Trophoblast cell (in vitro differentiated cells and primary cell): ENCODE results near the gene CD6.

ENCODE experiments used
- DNase-seq, 2 donors: peaks; one replicate each; pipeline ENCODE4 v3.0.0-alpha.2; 2016
- H2AFZ ChIP-seq: 2 replicates; pipeline ENCODE4 v1.6.1; 2013; ENCODE audit warnings: low read length, moderate library complexity, mild to moderate bottlenecking; ENCODE audit not compliant: insufficient read depth, poor library complexity
- H2AK5ac ChIP-seq: 2 replicates; pipeline ENCODE4 v1.6.1; 2013; ENCODE audit warnings: mild to moderate bottlenecking, low read length
- H2BK120ac ChIP-seq: 2 replicates; pipeline ENCODE4 v1.6.1; 2013; ENCODE audit warnings: low read length, mild to moderate bottlenecking, moderate library complexity; ENCODE audit not compliant: insufficient read depth, poor library complexity
- H2BK12ac ChIP-seq: 2 replicates; pipeline ENCODE4 v1.6.1; 2013; ENCODE audit warnings: mild to moderate bottlenecking, low read length, moderate library complexity
- H2BK5ac ChIP-seq: 2 replicates; pipeline ENCODE4 v1.6.1; 2013; ENCODE audit warnings: low read length, low read depth, moderate library complexity, mild to moderate bottlenecking; ENCODE audit not compliant: poor library complexity
- H3K14ac ChIP-seq: 2 replicates; pipeline ENCODE4 v1.6.1; 2013; ENCODE audit warnings: mild to moderate bottlenecking, low read length
- H3K18ac ChIP-seq: 2 replicates; pipeline ENCODE4 v1.6.1; 2013; ENCODE audit warnings: mild to moderate bottlenecking, low read length
- H3K23ac ChIP-seq: 2 replicates; pipeline ENCODE4 v1.6.1; 2013; ENCODE audit warnings: low read length
- H3K27ac ChIP-seq: 2 replicates; pipeline ENCODE4 v1.5.1; 2013; ENCODE audit warnings: low read depth, mild to moderate bottlenecking, inconsistent platforms, low read length, moderate library complexity
- H3K27me3 ChIP-seq: 2 replicates; pipeline ENCODE4 v1.6.1; 2013; ENCODE audit warnings: inconsistent platforms, mild to moderate bottlenecking, low read length, moderate library complexity; ENCODE audit not compliant: insufficient read depth
- H3K36me3 ChIP-seq, 2 experiments: 1 replicate in 1 of 2; 2 replicates in 1 of 2; pipeline ENCODE4 v1.6.1; 2013; ENCODE audit warnings: low read length in 2 of 2, mild to moderate bottlenecking in 2 of 2, moderate library complexity in 1 of 2; ENCODE audit not compliant: insufficient read depth in 2 of 2, control insufficient read depth in 1 of 2
- H3K4ac ChIP-seq: 2 replicates; pipeline ENCODE4 v1.6.1; 2013; ENCODE audit warnings: low read depth, mild to moderate bottlenecking, low read length, moderate library complexity
- H3K4me1 ChIP-seq, 2 experiments: 1 replicate in 1 of 2; 2 replicates in 1 of 2; pipeline ENCODE4 v1.6.1; 2013; ENCODE audit warnings: low read length in 2 of 2, mild to moderate bottlenecking in 2 of 2, moderate library complexity in 1 of 2; ENCODE audit not compliant: insufficient read depth in 2 of 2, control insufficient read depth in 1 of 2
- H3K4me2 ChIP-seq: 2 replicates; pipeline ENCODE4 v1.6.1; 2013; ENCODE audit warnings: inconsistent platforms, mild to moderate bottlenecking, low read length, moderate library complexity
- H3K4me3 ChIP-seq: 2 replicates; pipeline ENCODE4 v1.5.1; 2013; ENCODE audit warnings: mild to moderate bottlenecking, low read depth, low read length, inconsistent platforms
- H3K79me1 ChIP-seq: one replicate; pipeline ENCODE4 v1.6.1; 2013; ENCODE audit warnings: low read length
- H3K79me2 ChIP-seq: 2 replicates; pipeline ENCODE4 v1.6.1; 2013; ENCODE audit warnings: low read length, mild to moderate bottlenecking; ENCODE audit not compliant: control insufficient read depth, insufficient read depth, poor library complexity
- H3K9ac ChIP-seq: 2 replicates; pipeline ENCODE4 v1.6.1; 2013; ENCODE audit warnings: mild to moderate bottlenecking, low read length
- H3K9me3 ChIP-seq: 2 replicates; pipeline ENCODE4 v1.6.1; 2013; ENCODE audit warnings: low read depth, mild to moderate bottlenecking, control low read depth, inconsistent platforms, low read length; ENCODE audit not compliant: insufficient read depth
- H4K12ac ChIP-seq: 2 replicates; pipeline ENCODE4 v1.6.1; 2013; ENCODE audit warnings: low read depth, mild to moderate bottlenecking, low read length, moderate library complexity
- H4K8ac ChIP-seq: 2 replicates; pipeline ENCODE4 v1.6.1; 2013; ENCODE audit warnings: low read depth, mild to moderate bottlenecking, low read length, moderate library complexity
- H4K91ac ChIP-seq: one replicate; pipeline ENCODE4 v1.6.1; 2013; ENCODE audit warnings: low read depth, mild to moderate bottlenecking, low read length, moderate library complexity
- WGBS: extraction: QIAGEN DNeasy Blood & Tissue Kit; methylation state at CpG from one replicate; pipeline ENCODE4 v1.1.7; 2013; ENCODE audit warnings: missing lambda C conversion rate; ENCODE audit not compliant: insufficient read length, insufficient coverage; ENCODE audit errors: extremely low coverage; 5-methylcytosine and 5-hydroxymethylcytosine counted together

CD6 gene

GRCh38 chr11:61027141-61027840 lies 55.8 kb downstream of the CD6 start:
- no peaks in the 10 kb centered on the region for H3K4me1 ChIP-seq
- no CpG with 5 or more reads among the region's 17 CpGs for WGBS

GRCh38 chr11:61028135-61028729 lies 56.8 kb downstream of the CD6 start:
- H4K91ac ChIP-seq: no peak overlapping the region
- peak in 1 of 2 donors; percentile 8 for DNase-seq
- H2AFZ ChIP-seq: no peak overlapping the region
- no peaks in the 10 kb centered on the region for H3K36me3 ChIP-seq
- H3K79me1 ChIP-seq: no peaks in the 10 kb centered on the region
- peaks cover 2% of the 10 kb centered on the region for H3K9me3 ChIP-seq
- no peak overlapping the region for H4K8ac ChIP-seq
- H2BK12ac ChIP-seq: no peak overlapping the region
- no peak overlapping the region for H3K4me3 ChIP-seq
- no peaks in the 10 kb centered on the region for H3K79me2 ChIP-seq
- no peak overlapping the region for H4K12ac ChIP-seq
- H2AK5ac ChIP-seq: no peak overlapping the region
- H3K18ac ChIP-seq: no peak overlapping the region
- no peak overlapping the region for H2BK120ac ChIP-seq
- no peak overlapping the region for H3K4me2 ChIP-seq
- WGBS: 100% methylated on average over 1 of the region's 7 CpGs
- no peak overlapping the region for H2BK5ac ChIP-seq
- no peak overlapping the region for H3K4ac ChIP-seq
- H3K14ac ChIP-seq: no peak overlapping the region
- H3K27me3 ChIP-seq: no peaks in the 10 kb centered on the region
- no peak overlapping the region for H3K23ac ChIP-seq
- no peak overlapping the region for H3K9ac ChIP-seq
- H3K27ac ChIP-seq: no peak overlapping the region
- no peaks in the 10 kb centered on the region for H3K4me1 ChIP-seq

More at GRCh38 chr11:61027141-61027840, 55.8 kb downstream of the CD6 start:
- no peak overlapping the region for H3K27ac ChIP-seq
- no peak overlapping the region for H3K4me3 ChIP-seq
- H3K79me2 ChIP-seq: no peaks in the 10 kb centered on the region
- H3K4me2 ChIP-seq: no peak overlapping the region
- no peaks in the 10 kb centered on the region for H3K79me1 ChIP-seq
- H2BK5ac ChIP-seq: no peak overlapping the region
- peaks cover 2% of the 10 kb centered on the region for H3K9me3 ChIP-seq
- no peak overlapping the region for H2BK120ac ChIP-seq
- no peak overlapping the region for H3K14ac ChIP-seq
- no peak overlapping the region for H3K18ac ChIP-seq
- no peak overlapping the region for H2BK12ac ChIP-seq
- no peak overlapping the region for H3K9ac ChIP-seq
- H2AK5ac ChIP-seq: no peak overlapping the region
- no peaks in the 10 kb centered on the region for H3K36me3 ChIP-seq
- DNase-seq: no peak
- H4K8ac ChIP-seq: no peak overlapping the region
- H4K12ac ChIP-seq: no peak overlapping the region
- H3K23ac ChIP-seq: no peak overlapping the region
- no peak overlapping the region for H2AFZ ChIP-seq
- no peaks in the 10 kb centered on the region for H3K27me3 ChIP-seq
- no peak overlapping the region for H4K91ac ChIP-seq
- no peak overlapping the region for H3K4ac ChIP-seq

GRCh38 chr11:61032824-61033223 lies 61.3 kb downstream of the CD6 start:
- H3K9ac ChIP-seq: no peak overlapping the region
- H3K23ac ChIP-seq: no peak overlapping the region
- no peak overlapping the region for H2BK5ac ChIP-seq
- no peak overlapping the region for H4K91ac ChIP-seq
- H3K9me3 ChIP-seq: no peaks in the 10 kb centered on the region
- H3K18ac ChIP-seq: no peak overlapping the region
- no peak overlapping the region for H2AFZ ChIP-seq
- H3K36me3 ChIP-seq: no peaks in the 10 kb centered on the region
- H3K4me3 ChIP-seq: no peak overlapping the region
- H3K79me2 ChIP-seq: no peaks in the 10 kb centered on the region
- no peak overlapping the region for H2AK5ac ChIP-seq
- no peak overlapping the region for H3K4me2 ChIP-seq
- H3K4ac ChIP-seq: no peak overlapping the region
- H3K79me1 ChIP-seq: no peaks in the 10 kb centered on the region
- no peak overlapping the region for H2BK120ac ChIP-seq
- WGBS: no CpG with 5 or more reads among the region's 2 CpGs
- DNase-seq: no peak
- no peaks in the 10 kb centered on the region for H3K4me1 ChIP-seq
- no peak overlapping the region for H4K12ac ChIP-seq
- no peak overlapping the region for H3K27ac ChIP-seq
- no peaks in the 10 kb centered on the region for H3K27me3 ChIP-seq
- no peak overlapping the region for H3K14ac ChIP-seq
- H4K8ac ChIP-seq: no peak overlapping the region
- H2BK12ac ChIP-seq: no peak overlapping the region

- no peak for DNase-seq
- H3K27me3 ChIP-seq: no peaks in the 10 kb centered on the region
- no peaks in the 10 kb centered on the region for H3K9me3 ChIP-seq
- H3K79me1 ChIP-seq: no peaks in the 10 kb centered on the region
- H3K14ac ChIP-seq: no peak overlapping the region
- no peak overlapping the region for H4K12ac ChIP-seq
- H3K18ac ChIP-seq: no peak overlapping the region
- H4K8ac ChIP-seq: no peak overlapping the region
- no peaks in the 10 kb centered on the region for H3K4me1 ChIP-seq
- no peak overlapping the region for H4K91ac ChIP-seq
- no peak overlapping the region for H2AK5ac ChIP-seq
- no peak overlapping the region for H3K4ac ChIP-seq
- no peaks in the 10 kb centered on the region for H3K36me3 ChIP-seq
- no peak overlapping the region for H3K23ac ChIP-seq
- H3K27ac ChIP-seq: no peak overlapping the region
- H2BK12ac ChIP-seq: no peak overlapping the region
- H2BK5ac ChIP-seq: no peak overlapping the region
- no peak overlapping the region for H2AFZ ChIP-seq
- no peak overlapping the region for H3K4me2 ChIP-seq
- H3K4me3 ChIP-seq: no peak overlapping the region
- no peaks in the 10 kb centered on the region for H3K79me2 ChIP-seq
- H3K9ac ChIP-seq: no peak overlapping the region
- no peak overlapping the region for H2BK120ac ChIP-seq
- WGBS: no CpG with 5 or more reads among the region's 4 CpGs
These were observed 61.9 kb downstream of the CD6 start for GRCh38 chr11:61033417-61033816.
